SK-N-SH (cell line): ENCODE results near the gene PHACTR4.

ENCODE experiments used
- CTCF ChIP-seq: fragments of 200-600 bp; sonication (generic); IDR thresholded peaks from 2 replicates; pipeline ENCODE4 v1.6.1; 2017; ENCODE audit warnings: antibody characterized with exemption, mild to moderate bottlenecking, moderate library complexity
- MAX ChIP-seq: IDR thresholded peaks from 2 replicates; pipeline ENCODE4 v1.4.0; 2012; ENCODE audit warnings: low read depth
- RCOR1 ChIP-seq: fragments of 150-350 bp; IDR thresholded peaks from 2 replicates; pipeline ENCODE4 v1.6.1; 2017; ENCODE audit warnings: antibody characterized with exemption, low read length

GRCh38 chr1:28458237-28459228 lies 89.0 kb downstream of the PHACTR4 start:
- TF ChIP-seq CTCF (no peak), MAX (no peak), RCOR1 (no peak)
